Muscle of arm (tissue), 12 donors: ENCODE measurements around the gene SOX21. TPM values are rescaled to one million over a fixed set of nuclear protein-coding genes. Genes with fewer than 3 reads are reported as not detected.

ENCODE experiments used
- DNase-seq: peaks from one replicate; pipeline ENCODE4 v3.0.0-alpha.2; 2013
- polyA plus RNA-seq, 12 donors: library from polyadenylated mRNA; unstranded; fragments of 120-200 nt; gene quantifications; one replicate each; pipeline ENCODE4 v1.2.1, GENCODE V29; 2013; ENCODE audit not compliant: insufficient read length in 12 of 12

SOX21 gene
- polyA plus RNA-seq, 12 donors, result 0.11 to 7.3 (median 3.2) TPM; not detected in 8

- no peak for DNase-seq
Observed at GRCh38 chr13:94709001-94709834, 3.1 kb downstream of the SOX21 start.

DNA sequence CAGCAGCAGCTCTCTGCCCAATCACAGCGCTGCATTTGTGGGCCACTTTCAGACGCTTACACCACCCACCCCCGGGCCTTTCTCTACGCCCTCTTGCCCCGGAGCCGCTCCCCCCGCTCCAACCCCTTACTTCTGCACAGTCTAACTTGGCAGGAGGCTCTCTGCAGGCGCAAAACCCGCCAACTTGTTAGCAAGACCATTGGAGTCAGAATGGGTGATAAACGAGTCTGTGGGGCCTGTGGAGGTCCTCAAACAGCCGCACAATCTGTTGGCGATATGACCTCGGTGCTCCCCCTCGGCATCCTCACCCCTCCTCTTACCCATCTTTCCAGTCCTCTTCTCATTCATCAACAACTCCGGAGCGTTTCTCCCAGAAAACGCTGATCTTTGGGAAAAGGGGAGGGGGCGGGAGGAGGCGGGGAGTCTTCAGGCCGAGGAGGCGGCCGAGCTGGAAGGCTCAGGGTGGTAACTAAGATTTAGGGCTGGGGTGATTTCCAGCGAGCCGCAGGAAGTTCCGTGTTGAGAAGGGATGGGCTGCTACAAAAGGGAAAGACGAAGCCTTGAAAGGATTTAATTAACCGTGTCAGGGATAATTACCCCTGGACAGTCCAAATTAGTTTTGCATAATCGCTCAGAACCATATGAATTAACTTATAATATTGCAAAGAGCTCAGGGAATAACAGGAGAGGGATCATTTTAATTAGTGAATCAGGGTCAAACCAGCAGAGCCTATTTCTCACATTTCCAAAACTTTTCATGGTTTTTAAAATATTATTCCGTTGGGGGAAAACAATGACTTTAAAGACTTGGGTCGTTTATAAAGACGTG lies 4.1 kb downstream of the SOX21 start:
- DNase-seq, result no peak

GRCh38 chr13:94707400-94708021 lies 4.8 kb downstream of the SOX21 start:
- no peak for DNase-seq

DNA sequence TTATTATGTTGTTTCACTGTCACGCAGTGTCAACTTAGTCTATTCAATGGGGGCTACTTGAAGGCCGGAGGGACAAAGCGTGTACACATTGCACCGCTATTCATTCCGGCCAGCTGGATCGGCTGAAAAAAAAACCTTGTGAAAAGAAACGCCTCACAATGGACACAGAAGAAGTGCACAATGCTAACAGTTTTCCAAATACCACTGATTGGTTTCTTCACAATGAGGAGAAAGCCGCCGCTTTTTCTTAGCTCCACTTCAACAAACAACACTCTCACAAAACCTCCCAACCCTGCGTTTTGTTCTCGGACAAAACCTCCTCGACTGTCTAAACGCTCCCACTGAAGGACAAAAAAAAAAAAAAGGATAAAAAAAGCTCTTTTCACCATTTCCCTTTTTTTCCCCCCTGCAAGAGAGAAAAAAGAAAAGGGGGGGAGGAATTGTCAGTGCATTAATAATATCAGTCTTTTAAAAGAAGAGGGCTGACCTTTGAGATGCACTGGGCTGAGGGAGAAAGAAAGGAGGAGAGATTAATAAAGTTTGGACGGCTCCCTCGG lies 5.4 kb downstream of the SOX21 start:
- no peak for DNase-seq

DNA sequence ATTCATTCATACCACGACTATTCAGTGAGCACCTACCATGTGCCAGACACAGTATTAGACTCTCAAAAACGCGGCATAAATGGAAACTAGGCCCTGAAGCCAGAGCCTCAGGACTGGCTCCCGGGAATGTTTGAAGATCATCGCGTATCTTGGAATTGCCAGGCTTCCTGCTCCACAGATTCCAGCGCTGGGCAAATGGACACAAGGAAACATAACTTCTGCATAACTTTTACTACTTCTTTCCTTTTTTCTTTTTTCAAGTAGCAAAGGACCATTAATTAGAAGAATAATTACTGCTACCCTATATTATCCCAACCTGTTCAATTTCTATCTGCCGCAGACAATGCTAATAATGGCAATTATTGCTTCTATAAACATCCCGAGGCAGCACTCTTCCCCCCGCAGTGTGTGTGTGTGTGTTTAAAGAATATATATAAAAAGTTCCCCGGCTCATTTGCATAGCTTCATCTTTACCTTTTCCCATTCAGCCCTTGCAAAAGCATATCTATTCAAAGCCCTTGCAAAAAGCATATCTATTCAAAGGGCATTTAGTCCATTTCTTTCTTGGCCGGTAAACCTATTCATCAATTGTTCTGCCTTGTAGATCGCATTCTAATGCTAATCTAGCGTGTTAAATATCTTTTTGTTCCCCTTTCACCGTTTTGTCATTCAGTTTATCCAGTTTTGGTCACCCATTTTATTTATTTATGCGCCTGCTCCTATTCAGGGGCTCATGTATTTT lies 6.1 kb downstream of the SOX21 start:
- DNase-seq, result no peak

DNA sequence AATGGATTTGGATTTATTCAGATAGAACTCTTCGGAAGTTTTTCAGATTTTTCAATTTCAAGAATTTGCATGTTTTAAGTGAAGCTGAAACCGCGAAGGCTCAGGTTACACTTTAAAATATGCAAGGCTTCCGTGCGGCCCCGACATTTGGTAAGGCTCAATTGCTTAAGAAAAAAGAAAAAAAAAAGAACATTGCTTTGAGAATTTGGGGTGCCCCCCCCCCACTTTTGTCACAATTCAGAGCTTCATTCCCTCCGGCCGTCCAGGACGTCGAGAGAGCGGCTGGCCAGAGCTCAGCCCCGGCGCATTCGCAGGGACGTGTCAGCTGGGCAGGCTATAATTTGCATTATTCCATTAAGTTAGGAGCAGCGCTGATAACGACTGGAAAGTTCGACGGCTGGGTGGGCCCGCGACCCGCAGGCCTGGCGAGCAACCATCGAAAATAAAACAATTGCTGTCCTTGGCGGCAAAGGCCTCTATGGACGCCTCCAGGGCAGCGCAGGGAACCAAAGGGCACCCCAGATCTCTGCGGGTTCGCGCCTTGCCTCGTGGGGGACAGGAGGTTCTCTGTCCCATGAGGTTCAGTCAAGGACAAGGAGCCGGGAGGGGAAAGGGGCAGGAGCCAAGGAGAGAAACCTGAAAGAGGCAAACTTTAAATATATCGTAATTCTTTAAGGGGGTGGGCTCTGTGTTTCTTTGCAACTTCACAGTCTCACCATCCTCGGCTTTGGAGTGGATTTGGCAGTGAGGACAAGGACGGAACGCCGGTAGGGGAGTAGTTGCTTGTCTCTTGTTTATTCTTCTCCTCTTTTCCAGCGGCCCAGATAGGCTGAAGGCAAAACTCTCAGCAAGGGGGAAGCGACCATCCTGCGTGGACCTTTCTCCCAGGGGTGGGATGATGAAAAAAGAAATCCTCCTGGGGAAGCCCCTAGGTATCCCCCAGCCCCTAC lies 7.0 kb downstream of the SOX21 start:
- no peak for DNase-seq

DNA sequence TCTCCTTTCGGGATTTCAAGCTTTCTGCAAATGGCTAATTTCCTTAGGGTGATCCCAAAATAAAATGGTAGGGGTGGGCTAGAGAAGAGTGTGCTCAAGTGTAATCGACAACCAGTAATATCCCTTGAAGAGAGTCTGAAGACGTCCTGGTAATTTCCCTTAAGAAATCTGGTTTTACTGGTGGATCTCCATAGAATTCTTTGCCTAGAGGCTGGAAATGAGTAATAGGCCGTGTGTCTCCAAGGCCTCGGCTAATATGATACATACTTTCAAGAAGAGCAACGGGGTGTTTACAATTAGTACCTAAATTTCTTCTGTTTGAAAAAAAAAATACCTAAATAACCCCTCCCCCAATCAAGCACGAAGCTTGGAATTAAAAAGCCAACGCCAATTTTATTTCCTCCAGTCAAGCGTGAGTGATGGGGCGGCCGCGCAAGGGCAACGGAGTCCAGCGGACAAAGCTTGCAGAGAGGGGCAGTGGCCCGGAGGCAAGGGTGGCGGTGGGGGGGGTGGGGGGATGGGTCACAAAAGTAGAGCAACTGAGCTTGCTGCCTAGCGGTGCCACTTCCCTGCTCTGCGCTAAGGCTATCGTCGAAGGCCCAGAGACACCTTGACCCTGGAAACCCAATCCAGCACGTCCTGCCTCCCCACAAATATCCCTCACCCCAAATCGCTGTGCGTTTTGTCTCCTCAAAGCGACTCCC lies 7.8 kb downstream of the SOX21 start:
- DNase-seq, result no peak

DNA sequence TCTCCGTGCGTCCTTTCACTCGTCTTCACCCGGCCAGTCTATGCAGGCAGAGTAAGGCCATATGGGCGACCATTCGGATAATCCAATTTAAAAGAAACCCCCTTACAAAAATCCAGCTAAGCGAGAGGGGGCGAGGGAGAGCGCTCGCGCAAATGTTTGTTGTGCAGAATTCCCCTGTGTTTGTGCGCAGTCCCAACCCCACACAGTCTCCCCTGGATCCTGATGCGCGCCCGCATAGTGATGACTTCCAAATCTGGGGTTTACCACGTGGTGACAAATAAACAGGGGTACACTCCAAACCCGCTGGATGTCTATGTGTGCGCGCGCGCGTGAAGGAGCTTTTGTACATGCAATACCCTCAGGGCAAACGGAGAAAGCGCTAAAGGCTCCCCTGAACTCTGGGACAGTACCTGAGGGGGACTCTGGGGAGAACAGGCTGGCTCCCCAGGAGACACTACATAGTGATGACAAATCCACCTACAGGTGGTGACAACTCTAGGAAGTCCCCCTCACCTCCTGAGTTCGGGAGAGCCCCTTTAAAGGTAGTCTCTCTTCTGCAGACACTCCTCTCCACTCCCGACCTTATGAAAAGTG lies 8.5 kb downstream of the SOX21 start:
- no peak for DNase-seq

DNA sequence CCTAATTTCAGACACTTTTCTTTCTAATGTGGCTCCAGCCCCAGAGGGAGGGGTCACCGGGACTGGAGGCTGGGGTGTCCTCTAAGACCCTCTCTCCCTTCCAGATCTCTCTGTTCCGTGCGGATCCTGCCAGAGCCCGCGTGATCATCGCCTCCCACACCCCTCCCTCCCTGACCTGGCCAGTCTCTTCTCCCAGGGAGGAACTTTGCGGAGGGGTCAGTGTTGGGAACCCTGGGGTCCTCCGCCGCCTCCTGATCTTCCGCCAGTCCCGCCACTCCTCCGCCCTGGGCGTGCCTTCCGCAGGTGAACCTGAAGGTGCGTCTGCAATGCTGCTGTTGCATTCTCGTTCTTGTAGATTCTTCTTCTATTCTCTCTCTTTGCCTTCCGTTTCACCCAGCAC lies 9.1 kb downstream of the SOX21 start:
- DNase-seq, result no peak

DNA sequence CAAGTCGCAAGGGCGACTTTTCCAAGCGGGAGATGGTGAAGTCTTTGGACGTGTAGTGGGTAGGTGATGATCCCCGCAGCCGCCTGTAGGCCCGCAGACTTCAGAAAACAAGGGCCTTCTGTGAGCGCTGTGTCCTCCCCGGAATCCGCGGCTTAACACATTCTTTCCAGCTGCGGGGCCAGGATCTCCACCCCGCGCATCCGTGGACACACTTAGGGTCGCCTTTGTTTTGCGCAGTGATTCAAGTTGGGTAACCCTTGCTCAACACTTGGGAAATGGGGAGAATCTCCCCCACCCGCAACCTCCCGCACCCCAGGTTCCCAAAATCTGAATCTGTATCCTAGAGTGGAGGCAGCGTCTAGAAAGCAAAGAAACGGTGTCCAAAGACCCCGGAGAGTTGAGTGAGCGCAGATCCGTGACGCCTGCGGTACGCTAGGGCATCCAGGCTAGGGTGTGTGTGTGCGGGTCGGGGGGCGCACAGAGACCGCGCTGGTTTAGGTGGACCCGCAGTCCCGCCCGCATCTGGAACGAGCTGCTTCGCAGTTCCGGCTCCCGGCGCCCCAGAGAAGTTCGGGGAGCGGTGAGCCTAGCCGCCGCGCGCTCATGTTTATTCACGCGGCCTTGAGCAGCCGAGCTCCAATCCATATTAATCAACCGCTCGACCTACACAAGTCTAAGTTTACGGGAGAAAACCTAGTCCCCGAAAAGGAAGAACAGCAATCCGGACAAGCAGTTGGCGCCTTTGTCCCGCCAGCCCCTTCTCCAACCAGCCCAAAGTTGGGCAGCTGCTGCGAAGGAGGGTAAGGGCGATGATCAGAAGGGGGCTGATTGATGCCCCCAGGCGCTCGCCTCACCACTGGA lies 9.9 kb downstream of the SOX21 start:
- DNase-seq, result no peak

DNA sequence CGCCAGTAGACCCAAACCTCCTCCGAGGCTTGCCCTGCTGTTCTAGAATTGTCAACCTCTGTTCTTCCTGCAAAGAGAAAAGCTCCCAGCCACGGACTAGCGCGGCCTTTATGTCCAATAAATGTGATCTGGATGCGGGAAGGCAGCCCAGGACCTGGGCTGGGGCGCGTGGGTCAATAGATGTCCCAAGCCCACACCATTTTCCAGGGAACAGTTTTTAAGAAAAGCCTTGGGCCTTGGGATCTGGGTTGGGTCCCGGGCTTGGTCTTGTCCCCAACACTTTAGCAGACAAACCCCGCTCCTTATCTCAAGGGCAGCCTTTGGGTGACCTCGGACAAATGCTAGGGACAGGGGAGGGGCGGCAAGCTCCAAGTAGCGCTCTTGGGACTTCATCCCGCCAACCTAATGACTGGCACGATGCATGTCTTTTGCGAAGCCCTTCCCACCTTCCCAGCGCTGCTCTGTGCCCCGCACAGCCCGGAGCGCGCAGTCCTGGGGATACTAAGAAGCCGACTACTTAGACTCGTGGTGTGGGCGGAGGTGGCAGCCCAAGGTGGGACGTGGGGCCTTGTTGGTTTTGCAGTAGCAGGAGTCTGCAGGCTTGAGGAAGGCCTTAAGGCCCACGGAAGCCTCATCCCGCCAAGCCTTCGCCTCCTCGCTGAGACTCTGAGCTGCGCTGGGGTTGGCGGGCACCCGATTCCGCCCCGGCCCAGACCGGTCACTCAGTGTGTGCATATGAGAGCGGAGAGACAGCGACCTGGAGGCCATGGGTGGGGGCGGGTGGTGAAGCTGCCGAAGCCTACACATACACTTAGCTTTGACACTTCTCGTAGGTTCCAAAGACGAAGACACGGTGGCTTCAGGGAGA lies 10.8 kb downstream of the SOX21 start:
- DNase-seq, result no peak

- no peak for DNase-seq
Observed at GRCh38 chr13:94700536-94700935, 11.8 kb downstream of the SOX21 start.

- no peak for DNase-seq
Observed at GRCh38 chr13:94700051-94700535, 12.3 kb downstream of the SOX21 start.

- DNase-seq, result no peak
Observed at GRCh38 chr13:94696171-94696570, 16.2 kb downstream of the SOX21 start.

- DNase-seq, result no peak
Observed at GRCh38 chr13:94692030-94692429, 20.3 kb downstream of the SOX21 start.

GRCh38 chr13:94683409-94683808 lies 28.9 kb downstream of the SOX21 start:
- DNase-seq, result no peak

DNA sequence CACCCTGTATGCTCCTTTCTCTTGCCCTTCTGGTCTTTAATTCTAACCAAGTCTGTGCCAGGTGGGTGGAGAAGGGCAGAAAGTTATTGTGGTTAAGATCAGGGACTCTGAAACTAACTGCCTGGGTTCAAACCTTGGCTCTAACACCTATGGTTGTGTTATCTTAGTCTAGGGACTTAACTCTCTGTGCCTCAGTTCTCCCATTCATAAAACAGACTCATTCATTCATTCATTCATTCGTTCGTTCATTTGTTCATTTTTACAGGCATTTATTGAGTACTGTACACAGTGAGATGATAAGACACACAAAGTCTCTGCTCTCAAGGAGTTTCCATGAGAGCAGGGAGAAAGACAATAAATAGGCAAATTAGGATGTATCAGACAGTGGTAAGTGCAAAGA lies 30.1 kb downstream of the SOX21 start:
- no peak for DNase-seq
